TTC549 (cell line): ENCODE data around the gene CYP2A7.
"Not testable (repeated sequence)": the region's sequence is repeated elsewhere in the genome, so short reads cannot be mapped to it uniquely, and the experiment has no call there.

ENCODE experiments used
- FAIRE-seq: peaks from 2 replicates; lab custom pipeline; 2012; peaks lifted over from hg19 to GRCh38; lab: Jason Lieb, UNC

CYP2A7 gene

DNA sequence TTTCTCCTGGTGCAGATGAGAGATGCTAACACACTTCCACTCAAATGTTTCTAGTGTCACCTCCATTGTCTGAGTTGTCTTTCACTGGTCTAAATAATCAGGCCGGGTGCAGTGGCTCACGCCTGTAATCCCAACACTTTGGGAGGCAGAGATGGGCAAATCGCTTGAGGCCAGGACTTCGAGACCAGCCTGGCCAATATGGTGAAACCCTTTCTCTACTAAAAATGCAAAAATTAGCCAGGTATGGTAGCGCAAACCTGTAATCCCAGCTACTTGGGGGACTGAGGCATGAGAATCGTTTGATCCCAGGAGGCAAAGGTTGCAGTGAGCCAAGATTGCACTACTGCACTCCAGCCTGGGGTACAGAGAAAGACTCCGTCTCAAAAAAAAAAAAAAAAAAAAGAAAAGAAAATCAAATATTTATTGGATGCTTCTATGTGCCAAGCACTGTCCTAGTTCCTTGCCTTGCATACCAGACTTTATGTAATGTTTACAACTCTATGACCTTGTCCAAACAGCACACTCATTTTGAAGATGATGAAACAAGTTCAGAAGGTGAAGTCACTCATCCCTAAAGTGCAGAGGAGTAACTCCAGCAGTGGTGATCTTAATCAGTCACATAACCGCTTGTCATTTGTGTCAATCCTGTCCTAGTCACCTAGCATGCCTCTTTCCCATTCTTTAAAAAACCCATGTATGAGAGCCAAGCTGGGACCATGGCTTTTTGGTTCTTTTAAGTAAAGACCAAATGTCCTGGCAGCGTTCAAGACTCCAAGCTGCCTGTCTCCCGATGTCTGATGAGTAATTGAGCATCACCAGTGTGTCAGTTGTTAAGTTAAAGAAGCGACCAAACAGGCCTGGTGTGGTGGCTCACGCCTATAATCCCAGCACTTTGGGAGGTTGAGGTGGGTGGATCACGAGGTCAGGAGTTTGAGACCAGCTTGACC is 15.1 kb upstream of the CYP2A7 start:
- not testable (repeated sequence) for FAIRE-seq

DNA sequence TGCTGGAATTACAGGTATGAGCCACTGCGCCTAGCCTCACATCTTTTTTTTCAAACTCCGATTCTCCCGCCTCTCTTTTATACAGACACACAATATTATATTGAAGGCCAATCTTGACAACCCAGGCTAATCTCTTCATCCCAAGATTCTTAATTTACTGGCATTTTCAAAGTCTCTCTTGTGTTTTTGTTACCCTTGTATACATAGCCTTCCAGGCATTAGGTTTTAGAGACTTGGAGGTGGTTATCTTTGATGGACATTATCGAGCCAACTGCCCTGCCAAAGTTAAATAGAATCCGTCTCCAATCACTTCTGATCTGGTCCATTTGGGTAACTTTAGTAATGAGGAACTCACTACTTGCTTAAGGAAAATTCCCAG is 14.4 kb upstream of the CYP2A7 start:
- no peak for FAIRE-seq

DNA sequence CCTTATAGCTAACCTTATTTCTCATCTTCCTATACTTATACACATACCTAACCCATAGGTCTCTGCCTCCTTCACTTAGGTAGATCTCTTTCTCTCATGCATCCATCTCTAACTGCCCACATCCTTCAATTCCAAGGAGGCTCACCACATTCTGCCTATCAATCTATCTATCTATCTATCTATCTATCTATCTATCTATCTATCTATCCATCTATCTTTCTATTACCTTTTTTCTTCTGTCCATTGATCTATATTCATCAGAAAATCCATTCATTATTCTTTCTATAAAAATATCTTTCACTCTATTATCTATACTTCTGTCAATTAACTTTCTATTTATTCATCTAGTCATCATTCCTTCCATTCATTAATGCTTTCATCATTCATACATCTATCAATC is 11.1 kb upstream of the CYP2A7 start:
- FAIRE-seq, result no peak

DNA sequence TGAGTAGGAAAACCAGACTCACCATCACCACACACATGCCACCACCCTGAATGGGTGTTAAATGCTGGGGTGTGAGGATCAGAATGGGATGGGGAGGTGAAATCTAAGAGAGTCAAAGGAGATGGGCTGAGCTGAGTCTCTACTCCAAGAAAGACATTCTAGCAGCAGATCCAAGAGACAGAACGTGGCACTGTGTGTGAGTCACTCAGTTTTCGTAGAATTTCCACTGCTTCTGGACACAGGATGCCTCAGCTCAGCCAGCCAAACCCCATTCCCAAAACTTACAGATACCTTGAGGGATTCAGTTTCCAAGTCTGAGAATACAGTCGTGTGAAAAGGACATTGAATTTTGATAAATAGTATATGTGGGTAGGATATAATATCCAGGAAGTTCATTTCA is 7.3 kb upstream of the CYP2A7 start:
- FAIRE-seq, result no peak

DNA sequence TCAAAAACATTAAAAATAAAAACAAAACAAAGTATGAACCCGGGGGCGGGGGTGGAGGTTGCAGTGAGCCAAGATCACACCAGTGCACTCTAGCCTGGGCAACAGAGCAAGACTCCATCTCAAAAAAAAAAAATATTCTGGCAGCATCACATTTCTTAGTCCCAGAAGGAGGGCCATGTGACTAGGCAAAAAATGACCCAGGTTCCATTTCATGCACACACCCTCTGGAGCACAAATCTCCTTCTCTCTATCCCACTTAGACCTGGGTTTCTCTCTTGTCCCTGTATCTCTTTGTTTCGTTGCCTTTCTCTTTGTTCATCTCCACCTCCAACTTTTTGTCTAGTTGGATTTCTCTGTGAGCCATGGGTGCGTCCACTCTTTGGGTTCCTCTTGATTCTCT is 6.2 kb upstream of the CYP2A7 start:
- no peak for FAIRE-seq

DNA sequence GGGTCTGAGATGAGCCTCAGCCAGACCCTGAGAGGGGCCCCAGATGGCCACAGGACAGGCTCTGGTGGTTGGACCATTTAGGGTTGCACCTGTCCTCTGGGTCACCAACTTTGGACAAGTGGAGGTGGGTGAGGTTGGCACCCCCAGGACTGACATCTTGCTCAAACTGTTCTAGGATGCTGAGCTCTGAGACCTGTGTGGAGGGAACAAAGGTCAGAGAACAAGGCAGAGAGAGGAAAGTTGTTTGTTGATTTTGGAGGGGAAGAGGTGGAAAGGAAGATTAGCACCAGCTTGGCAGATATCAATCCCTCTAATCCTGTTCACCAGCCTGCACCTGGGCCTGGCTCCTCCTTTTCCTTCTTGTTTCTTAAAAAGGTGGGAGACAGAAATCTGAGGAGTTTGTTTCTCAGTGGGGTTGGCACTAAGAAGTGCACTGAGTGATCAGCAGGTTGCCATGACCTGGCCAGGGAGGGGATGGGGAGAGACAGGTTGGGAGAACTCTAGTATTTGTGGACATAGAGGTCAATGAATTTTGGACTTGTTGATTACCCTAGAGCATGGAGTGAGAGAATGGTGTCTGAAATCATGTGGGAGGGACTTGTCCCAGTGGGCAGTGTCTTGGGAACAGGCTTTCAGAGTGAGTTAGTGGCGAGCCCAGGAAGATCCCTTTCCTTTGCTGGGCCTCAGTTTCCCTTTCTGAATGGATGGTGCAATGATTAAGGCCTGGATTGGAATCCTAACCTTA is 2.3 kb upstream of the CYP2A7 start:
- not testable (repeated sequence) for FAIRE-seq

DNA sequence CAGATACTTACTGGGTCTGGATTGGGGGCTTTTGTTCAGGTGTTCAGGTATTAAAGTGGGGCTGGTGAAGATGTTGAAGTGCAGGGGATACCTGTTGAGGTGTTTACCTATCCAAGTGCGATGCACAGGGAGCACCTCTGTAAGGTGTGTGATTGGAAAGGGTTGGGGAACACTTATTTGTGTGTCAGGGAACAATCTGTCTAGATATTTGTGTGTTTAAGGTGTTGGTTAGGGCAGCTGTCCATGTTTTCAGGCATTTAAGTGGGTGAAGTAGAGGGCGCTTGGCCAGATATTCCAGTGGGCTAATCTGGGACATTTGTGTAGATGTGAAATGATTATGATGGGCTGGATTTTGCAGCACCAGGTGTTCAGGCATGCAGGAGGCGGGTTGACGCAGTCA is 2.7 kb downstream of the CYP2A7 start:
- not testable (repeated sequence) for FAIRE-seq

DNA sequence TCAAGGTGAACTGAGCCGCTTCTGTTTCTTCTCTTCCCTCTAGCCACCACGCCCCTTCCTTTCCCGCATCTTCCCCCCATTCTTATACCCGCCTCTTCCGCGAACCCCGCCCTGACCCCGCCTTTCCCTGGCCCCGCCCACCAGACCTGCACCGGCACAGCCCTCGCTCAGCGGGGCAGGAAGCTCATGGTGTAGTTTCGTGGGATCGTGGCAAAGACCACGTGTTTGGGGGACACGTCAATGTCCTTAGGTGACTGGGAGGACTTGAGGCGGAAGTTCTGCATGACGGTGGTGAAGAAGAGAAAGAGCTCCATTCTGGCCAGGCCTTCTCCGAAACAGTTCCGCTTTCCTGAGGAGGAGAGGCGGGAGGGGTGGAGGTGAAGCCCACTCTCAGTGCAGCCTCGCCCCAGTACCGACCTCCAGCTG is 6.5 kb downstream of the CYP2A7 start:
- FAIRE-seq, result not testable (repeated sequence)

DNA sequence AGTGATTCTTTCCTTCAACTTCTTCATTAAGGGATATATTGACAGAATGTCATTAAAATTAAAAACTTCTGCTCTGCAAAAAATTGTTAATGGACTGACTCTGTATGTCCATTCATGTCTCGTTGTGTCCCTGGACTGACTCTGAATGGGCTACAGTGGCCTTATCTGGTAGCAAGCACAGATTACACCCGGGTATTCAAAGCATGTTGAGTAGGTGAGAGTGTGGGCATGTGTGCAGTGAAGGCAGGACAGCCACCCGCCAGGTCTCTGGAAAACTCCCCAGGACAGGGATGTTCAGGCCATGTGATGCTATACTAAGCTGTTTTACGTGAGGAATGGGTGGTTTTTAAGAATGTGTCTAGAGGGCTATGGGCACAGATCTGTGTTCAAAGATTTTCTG is 7.2 kb downstream of the CYP2A7 start:
- FAIRE-seq, result not testable (repeated sequence)

DNA sequence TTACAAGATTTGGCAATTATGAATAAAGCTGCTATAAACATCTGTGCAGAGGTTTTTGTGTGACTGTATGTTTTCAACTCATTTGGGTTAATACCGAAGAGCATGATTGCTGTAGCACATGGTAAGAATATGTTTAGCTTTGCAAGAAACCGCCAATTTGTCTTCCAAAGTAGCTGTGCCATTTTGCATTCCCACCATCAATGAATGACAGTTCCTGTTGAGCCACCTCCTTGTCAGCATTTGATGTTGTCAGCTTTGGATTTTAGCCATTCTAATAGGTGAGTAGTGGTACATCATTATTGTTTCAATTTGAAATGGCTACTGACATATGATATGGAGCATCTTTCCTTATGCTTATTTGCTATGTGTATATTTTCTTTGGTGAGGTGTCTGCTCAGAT is 8.2 kb downstream of the CYP2A7 start:
- not testable (repeated sequence) for FAIRE-seq

DNA sequence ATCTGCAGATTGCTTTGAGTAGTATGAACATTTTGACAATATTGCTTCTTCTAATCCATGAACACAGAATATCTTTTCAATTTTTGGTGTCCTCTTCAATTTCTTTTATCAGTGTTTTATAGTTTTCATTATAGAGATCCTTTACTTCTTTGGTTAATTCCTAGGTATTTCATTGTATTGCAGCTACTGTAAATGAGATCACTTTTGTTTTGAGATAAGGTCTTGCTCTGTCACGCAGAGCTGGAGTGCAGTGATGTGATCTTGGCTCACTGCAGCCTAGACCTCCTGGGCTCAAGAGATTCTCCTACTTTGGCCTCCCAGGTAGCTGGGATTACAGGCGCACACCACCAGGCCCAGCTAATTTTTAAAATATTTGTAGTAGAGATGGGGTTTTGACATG is 9.8 kb downstream of the CYP2A7 start:
- no peak for FAIRE-seq

DNA sequence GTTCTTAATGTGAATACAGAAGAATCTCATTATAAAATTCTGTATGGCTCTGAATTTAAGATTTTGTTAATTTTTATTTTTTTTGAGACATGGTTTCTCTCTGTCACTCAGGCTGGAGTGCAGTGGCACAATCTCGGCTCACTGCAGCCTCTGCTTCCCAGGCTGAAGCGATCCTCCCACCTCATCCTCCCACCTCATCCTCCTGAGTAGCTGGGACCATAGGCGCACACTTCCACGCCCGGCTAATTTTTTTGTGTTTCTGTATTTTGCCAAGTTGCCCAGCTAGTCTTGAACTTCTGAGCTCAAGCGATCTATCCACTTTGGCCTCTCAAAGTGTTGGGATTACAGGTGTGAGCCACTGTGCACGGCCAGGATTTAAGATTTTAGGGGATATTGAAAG is 14.3 kb downstream of the CYP2A7 start:
- no peak for FAIRE-seq

DNA sequence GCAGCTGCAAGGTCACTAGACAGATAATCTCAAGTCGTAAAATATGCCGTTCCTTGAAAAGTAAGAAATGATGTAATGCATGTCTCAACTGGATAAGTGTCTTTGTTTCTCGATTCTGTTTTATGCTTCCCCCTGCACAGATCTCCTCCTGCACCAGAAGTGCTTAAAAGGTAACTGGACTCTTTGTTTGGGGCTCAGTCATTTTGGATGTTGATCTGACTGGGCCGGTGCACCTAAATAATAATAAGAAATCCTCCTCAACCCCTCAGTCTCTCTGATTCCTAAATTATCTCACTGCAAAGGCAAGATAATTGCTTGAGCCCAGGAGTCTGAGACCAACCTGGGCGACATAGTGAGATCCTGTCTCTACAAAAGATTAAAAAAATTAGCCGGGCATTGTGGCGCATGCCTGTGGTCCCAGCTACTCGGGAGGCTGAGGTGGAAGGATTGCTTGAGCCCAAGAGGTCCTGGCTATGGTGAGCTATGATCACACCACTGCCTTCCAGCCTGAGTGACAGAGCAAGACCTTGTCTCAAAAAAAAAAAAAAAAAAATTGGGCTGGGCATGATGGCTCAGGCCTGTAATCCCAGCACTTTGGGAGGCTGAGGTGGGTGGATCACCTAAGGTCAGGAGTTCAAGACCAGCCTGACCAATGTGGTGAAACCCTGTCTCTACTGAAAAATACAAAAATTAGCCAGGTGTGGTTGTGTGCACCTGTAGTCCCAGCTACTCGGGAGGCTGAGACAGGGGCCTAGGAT is 17.1 kb downstream of the CYP2A7 start:
- FAIRE-seq, result not testable (repeated sequence)

DNA sequence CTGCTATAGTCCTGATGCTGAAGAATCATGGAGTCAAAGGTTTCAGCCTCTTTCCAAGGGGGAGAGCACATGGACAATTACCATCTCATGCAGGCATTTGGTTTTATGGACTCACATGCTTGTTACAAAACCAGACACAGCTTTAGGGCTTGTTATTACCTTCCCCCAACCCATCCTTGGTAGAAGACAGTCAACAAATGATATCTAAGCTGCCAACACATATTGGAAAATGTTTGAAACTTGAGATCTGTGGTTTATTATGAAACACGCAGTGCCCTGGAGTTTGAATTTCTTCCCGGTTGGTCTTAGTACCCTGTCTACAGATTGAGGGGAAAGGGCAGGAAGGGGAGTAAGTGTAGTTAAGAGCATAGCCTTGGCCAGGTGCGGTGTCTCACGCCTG is 19.2 kb downstream of the CYP2A7 start:
- FAIRE-seq, result no peak

DNA sequence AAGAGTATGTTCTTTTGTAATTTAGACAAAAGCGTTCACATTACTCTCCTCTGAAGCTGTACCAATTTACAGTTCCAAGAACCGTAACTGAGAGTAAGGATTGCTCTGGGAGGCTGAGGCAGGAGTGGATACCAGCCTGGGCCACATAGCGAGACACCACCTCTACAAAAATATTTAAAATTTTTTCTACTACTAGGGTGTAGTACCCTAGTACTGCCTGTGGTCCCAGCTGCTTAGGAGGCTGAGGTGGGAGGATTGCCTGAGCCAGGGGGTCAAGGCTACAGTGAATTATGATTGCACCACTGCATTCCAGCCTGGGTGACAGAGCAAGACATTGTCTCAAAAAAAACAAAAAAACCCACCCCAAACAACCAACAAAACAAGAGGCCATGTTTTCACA is 19.7 kb downstream of the CYP2A7 start:
- FAIRE-seq, result no peak

DNA sequence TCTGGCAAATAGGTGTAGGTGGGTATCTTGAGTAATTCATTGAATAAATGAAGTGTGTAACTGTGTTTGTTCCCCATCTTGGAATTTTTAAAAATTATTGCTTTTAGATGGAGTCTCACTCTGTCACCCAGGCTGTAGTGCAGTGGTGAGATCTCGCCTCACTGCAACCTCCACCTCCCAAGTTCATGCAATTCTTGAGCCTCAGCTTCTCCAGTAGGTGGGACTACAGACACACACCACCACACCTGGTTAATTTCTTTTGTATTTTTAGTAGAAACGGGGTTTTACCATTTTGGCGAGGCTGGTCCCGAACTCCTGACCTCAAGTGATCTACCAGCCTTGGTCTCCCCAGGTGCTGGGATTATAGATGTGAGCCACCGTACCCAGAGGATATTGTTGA is 23.9 kb downstream of the CYP2A7 start:
- no peak for FAIRE-seq

DNA sequence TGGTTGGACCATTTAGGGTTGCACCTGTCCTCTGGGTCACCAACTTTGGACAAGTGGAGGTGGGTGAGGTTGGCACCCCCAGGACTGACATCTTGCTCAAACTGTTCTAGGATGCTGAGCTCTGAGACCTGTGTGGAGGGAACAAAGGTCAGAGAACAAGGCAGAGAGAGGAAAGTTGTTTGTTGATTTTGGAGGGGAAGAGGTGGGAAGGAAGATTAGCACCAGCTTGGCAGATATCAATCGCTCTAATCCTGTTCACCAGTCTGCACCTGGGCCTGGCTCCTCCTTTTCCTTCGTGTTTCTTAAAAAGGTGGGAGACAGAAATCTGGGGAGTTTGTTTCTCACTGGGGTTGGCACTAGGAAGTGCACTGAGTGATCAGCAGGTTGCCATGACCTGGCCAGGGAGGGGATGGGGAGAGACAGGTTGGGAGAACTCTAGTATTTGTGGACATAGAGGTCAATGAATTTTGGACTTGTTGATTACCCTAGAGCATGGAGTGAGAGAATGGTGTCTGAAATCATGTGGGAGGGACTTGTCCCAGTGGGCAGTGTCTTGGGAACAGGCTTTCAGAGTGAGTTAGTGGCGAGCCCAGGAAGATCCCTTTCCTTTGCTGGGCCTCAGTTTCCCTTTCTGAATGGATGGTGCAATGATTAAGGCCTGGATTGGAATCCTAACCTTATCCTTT is 29.4 kb downstream of the CYP2A7 start:
- FAIRE-seq, result not testable (repeated sequence)

DNA sequence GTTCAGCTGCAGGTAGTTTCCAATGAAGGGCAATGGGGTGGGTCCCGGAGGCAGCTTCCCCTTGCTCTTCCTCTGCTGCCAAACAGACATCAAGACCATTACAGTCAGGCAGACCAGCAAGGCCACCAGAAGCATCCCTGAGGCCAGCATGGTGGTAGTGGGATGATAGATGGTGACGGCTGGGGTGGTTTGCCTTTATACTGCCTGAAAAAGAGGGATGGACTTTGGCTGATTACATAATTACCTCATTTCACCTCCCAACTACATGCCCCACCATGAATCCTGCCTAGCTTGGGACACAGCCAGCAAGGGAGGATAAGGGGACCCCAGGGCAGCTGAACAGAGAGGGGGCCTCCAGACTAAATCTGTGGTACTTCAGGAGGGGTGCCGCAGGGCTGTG is 31.8 kb downstream of the CYP2A7 start, which contains the start of gene CYP2A6:
Gene CYP2A6 (minus strand): TSS at position 171 of the 400 bp plus-strand sequence. CDS start 21 bp downstream, at position 150.
- not testable (repeated sequence) for FAIRE-seq

DNA sequence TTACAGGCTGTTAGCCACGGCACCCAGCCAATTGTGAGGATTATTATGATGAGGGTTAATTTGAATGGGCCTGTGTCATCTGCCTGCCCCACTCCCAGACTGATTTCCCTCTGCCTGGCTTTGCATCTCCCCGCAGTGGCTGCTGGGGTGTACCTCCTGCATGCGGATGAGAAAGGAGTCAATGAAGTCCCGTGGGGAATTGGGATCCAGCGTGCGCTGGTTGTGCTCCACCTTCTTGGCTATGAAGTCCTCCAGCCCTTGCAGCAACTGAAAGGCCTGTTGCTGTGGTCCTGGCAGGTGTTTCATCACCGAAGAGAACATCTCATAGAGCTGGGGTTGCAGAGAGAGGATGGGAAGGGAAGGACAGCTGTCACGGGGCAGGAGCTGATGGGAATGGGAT is 35.3 kb downstream of the CYP2A7 start:
- FAIRE-seq, result not testable (repeated sequence)

DNA sequence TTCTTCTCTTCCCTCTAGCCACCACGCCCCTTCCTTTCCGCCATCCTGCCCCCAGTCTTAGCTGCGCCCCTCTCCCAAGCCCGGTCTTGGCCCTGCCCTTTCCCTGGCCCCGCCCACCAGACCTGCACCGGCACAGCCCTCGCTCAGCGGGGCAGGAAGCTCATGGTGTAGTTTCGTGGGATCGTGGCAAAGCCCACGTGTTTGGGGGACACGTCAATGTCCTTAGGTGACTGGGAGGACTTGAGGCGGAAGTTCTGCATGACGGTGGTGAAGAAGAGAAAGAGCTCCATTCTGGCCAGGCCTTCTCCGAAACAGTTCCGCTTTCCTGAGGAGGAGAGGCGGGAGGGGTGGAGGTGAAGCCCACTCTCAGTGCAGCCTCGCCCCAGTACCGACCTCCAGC is 38.4 kb downstream of the CYP2A7 start:
- not testable (repeated sequence) for FAIRE-seq

DNA sequence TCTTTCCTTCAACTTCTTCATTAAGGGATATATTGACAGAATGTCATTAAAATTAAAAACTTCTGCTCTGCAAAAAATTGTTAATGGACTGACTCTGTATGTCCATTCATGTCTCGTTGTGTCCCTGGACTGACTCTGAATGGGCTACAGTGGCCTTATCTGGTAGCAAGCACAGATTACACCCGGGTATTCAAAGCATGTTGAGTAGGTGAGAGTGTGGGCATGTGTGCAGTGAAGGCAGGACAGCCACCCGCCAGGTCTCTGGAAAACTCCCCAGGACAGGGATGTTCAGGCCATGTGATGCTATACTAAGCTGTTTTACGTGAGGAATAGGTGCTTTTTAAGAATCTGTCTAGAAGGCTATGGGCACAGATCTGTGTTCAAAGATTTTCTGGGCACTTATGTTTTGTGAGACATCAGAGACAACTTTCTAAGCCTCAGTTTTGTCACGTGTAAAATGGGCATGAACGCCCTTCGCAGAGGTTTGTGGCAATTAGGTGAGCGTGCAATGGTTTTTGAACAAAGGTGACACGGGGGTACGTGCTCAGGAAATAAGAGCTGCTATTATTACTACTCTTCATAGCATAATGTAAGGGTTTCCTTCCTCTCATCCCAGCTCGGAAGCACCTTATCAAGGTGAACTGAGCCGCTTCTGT is 38.9 kb downstream of the CYP2A7 start:
- not testable (repeated sequence) for FAIRE-seq
